ENCODE measurements around the gene NLRP5.

The NLRP5 gene

GRCh38 chr19:56085571-56086275 is 99.1 kb downstream of the NLRP5 start:
- H3K36me3 Mint-ChIP-seq (ENCODE audit: low read depth), result peaks cover 60% of the 10 kb centered on the region
- H3K4me3 Mint-ChIP-seq, result no peak overlapping the region
- intact Hi-C loops (cut with micrococcal nuclease), result no loop called here
- no peak overlapping the region for H3K27ac Mint-ChIP-seq
- H3K27me3 Mint-ChIP-seq, result peaks cover 2% of the 10 kb centered on the region
- no peaks in the 10 kb centered on the region for H3K9me3 Mint-ChIP-seq
- H3K4me1 Mint-ChIP-seq (ENCODE audit: low read depth), result peaks cover 14% of the 10 kb centered on the region

GRCh38 chr19:56086671-56087430 is 100.3 kb downstream of the NLRP5 start:
- Mint-ChIP-seq H3K36me3 (ENCODE audit: low read depth) (peaks cover 71% of the 10 kb centered on the region), H3K27ac (no peak overlapping the region), H3K9me3 (no peaks in the 10 kb centered on the region), H3K4me3 (no peak overlapping the region), H3K4me1 (ENCODE audit: low read depth) (peaks cover 3% of the 10 kb centered on the region), H3K27me3 (no peaks in the 10 kb centered on the region)
- intact Hi-C loops (cut with micrococcal nuclease), result no loop called here

DNA sequence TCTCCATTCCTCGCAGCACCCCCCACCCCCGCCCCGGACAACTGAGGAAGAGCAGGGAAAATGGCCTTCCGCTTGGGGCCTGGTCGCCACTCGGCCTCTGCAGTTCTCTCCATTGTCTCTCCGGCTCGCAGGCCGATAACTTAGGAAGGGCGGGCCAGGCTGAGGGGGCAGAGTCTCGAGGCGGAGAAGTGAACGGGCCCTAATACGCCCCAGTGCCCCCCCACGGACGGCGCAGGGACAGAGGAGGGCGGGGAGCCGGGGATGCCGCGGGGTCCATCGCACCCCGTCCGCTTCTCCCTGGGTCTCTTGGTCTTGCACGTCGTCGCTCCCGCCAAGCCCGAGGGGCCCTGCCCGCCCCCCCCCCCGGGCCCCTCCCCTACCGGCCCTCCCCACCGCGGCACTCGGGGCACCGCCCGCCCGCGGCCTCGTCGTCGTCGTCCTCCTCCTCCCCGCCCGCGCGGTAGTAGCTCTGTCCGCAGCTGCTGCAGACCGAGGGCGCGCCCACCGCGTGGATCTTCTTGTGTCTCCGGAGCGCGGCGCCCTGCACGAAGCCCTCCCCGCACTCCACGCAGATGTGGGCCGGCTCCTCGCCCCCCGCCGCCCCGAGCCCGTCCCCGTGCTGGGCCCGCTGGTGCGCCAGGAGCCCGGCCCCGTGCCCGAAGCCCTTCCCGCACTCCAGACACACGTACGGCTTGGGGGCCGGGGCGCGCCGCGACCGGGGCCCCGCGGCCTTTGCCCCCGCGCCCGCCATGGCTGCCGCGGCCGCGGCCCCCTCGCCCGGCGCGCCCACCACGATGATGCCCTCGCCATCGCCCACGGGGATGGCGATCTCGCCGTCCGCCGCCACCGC is 101.3 kb downstream of the NLRP5 start:
- H3K4me3 Mint-ChIP-seq, result no peak overlapping the region
- no peaks in the 10 kb centered on the region for H3K27me3 Mint-ChIP-seq

DNA sequence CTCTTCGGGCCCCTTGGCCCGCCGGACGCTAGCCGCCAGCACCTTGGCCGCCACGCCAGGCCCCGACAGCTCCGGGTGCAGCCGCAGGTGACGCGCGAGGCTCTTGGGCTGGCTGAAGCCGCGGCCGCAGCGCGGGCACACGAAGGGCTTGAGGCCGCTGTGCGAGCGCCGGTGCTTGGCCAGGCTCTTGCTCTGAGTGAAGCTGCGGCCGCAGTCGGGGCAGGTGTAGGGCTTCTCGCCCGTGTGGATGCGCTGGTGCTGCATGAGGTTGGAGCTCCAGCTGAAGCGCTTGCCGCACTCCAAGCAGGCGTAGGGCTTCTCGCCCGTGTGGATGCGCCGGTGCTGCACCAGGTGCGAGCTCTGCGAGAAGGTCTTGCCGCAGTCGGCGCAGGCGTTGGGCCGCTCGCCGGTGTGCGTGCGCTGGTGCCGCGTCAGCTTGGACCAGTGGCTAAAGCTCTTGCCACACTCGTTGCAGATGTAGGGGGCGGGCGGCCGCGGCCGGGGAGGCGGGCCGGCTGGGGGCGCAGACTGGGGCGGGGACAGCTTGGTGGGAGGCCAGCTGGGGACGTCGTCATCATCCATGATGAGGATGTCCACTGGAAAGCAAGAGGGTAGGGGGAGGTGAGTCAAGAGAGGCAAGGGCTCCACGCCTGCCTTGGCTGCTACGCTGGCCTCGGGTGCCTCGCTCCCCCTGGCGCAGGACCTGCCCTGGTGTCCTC is 102.1 kb downstream of the NLRP5 start:
- H3K27ac Mint-ChIP-seq, result no peak overlapping the region
- peaks cover 13% of the 10 kb centered on the region for H3K9me3 Mint-ChIP-seq
- no peaks in the 10 kb centered on the region for H3K27me3 Mint-ChIP-seq
- peaks cover 15% of the 10 kb centered on the region for H3K4me1 Mint-ChIP-seq (ENCODE audit: low read depth)
- H3K36me3 Mint-ChIP-seq (ENCODE audit: low read depth), result peaks cover 89% of the 10 kb centered on the region
- no peak overlapping the region for H3K4me3 Mint-ChIP-seq
- intact Hi-C loops (cut with micrococcal nuclease), result no loop called here

More for the DNA sequence above, 101.3 kb downstream of the NLRP5 start:
- Mint-ChIP-seq H3K27ac (no peak overlapping the region), H3K9me3 (peaks cover 6% of the 10 kb centered on the region), H3K4me1 (ENCODE audit: low read depth) (peaks cover 9% of the 10 kb centered on the region), H3K36me3 (ENCODE audit: low read depth) (peaks cover 81% of the 10 kb centered on the region)
- intact Hi-C loops (cut with micrococcal nuclease), result no loop called here

DNA sequence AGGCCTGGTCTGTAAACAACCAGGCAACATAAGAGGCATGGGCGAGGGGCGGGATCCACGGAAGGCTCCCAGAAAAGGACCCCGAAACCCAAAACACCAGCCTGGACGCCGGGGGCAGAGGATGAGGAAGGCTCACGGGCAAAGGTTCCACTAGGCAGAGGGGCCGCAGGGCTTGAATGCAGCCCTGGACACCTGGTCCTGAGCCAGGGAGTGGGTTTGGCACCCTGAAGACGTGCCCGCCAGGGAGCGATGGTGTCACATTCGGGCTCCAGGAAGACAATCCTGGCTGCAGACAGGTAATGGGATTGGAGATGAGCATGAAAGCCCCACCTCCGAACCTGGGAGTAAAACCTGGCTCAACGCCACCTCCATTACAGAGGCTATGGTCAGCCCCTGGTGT is 102.8 kb downstream of the NLRP5 start:
- Mint-ChIP-seq H3K4me1 (ENCODE audit: low read depth) (peaks cover 15% of the 10 kb centered on the region), H3K36me3 (ENCODE audit: low read depth) (peaks cover 96% of the 10 kb centered on the region), H3K9me3 (peaks cover 14% of the 10 kb centered on the region), H3K4me3 (no peak overlapping the region), H3K27me3 (no peaks in the 10 kb centered on the region), H3K27ac (no peak overlapping the region)
- intact Hi-C loops (cut with micrococcal nuclease), result no loop called here

DNA sequence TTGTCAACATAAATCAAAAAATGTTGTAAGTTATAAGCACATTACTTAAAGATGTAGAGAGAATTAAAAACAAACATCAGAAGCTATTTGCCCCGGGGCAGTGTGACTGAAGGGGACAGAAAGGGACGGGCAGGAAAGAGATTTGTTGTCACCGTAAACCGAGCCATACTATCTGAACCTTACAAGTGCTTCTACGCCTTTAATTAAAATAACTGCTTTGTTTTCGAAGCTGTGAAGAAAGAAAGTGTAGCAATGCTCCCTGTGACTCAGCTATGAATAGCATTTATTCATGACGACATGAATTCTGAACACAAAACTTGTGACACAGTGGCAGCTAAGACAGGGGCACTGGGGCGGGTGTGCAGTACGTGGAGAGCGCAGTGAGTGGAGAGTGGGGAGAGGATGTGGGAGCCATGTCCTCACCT is 104.5 kb downstream of the NLRP5 start:
- Mint-ChIP-seq H3K27ac (no peak overlapping the region), H3K9me3 (peaks cover 14% of the 10 kb centered on the region), H3K36me3 (ENCODE audit: low read depth) (peaks cover 100% of the 10 kb centered on the region), H3K4me1 (ENCODE audit: low read depth) (peaks cover 15% of the 10 kb centered on the region), H3K27me3 (no peaks in the 10 kb centered on the region), H3K4me3 (no peak overlapping the region)
- intact Hi-C loops (cut with micrococcal nuclease), result no loop called here

DNA sequence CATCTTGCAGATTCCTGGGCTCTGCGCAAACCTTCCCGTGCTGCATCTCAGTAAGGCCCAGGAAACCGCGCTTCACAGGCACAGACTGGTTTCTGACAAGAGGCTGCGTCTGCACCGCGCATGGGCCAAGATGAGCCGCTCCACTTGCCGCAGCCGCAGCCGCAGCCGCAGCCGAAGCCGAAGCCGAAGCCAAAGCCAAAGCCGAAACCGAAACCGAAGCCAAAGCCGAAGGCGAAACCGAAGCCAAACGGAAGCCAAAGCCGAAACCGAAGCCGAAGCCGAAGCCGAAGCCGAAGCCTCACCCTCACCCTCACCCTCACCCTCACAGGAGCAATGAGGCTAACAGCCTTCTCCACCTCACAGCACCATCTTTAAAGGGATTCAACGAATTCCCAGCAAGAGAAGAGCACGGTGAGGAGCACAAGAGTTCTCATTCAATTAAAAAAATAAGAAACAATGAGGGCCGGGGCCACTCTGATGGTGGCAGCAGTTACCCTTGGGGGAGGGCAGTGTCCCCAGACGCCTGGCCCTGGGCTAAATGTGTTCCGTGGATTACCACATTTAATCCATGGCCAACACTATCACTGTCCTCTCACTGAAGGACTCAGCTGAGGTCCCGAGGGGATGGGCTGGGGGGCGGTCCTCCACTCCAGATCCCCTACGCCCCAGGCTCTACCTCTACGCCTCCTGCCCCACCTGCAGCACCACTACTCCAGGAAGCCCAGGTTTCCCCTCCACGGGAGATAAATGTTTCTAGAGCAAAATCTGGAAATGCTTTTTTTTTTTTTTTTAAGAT is 105.4 kb downstream of the NLRP5 start:
- no peaks in the 10 kb centered on the region for H3K27me3 Mint-ChIP-seq
- no peak overlapping the region for H3K4me3 Mint-ChIP-seq
- H3K4me1 Mint-ChIP-seq (ENCODE audit: low read depth), result peaks cover 15% of the 10 kb centered on the region
- peaks cover 14% of the 10 kb centered on the region for H3K9me3 Mint-ChIP-seq
- H3K36me3 Mint-ChIP-seq (ENCODE audit: low read depth), result peaks cover 100% of the 10 kb centered on the region
- H3K27ac Mint-ChIP-seq, result no peak overlapping the region
- intact Hi-C loops (cut with micrococcal nuclease), result no loop called here

- Mint-ChIP-seq H3K27ac (no peak overlapping the region), H3K4me3 (no peak overlapping the region), H3K27me3 (no peaks in the 10 kb centered on the region), H3K36me3 (ENCODE audit: low read depth) (peaks cover 100% of the 10 kb centered on the region), H3K4me1 (ENCODE audit: low read depth) (peaks cover 15% of the 10 kb centered on the region), H3K9me3 (peaks cover 14% of the 10 kb centered on the region)
- intact Hi-C loops (cut with micrococcal nuclease), result no loop called here
These were observed 106.4 kb downstream of the NLRP5 start for GRCh38 chr19:56092685-56093631.

- Mint-ChIP-seq H3K4me1 (ENCODE audit: low read depth) (peaks cover 15% of the 10 kb centered on the region), H3K36me3 (ENCODE audit: low read depth) (peaks cover 100% of the 10 kb centered on the region), H3K9me3 (peaks cover 14% of the 10 kb centered on the region), H3K4me3 (no peak overlapping the region), H3K27ac (no peak overlapping the region), H3K27me3 (no peaks in the 10 kb centered on the region)
- intact Hi-C loops (cut with micrococcal nuclease), result no loop called here
These were observed 107.9 kb downstream of the NLRP5 start for GRCh38 chr19:56094449-56094848.

GRCh38 chr19:56096665-56097064 is 110.1 kb downstream of the NLRP5 start:
- no peaks in the 10 kb centered on the region for H3K27me3 Mint-ChIP-seq
- peaks cover 14% of the 10 kb centered on the region for H3K9me3 Mint-ChIP-seq
- H3K4me1 Mint-ChIP-seq (ENCODE audit: low read depth), result peaks cover 21% of the 10 kb centered on the region
- intact Hi-C loops (cut with micrococcal nuclease), result no loop called here
- H3K4me3 Mint-ChIP-seq, result no peak overlapping the region
- H3K27ac Mint-ChIP-seq, result no peak overlapping the region
- H3K36me3 Mint-ChIP-seq (ENCODE audit: low read depth), result peaks cover 100% of the 10 kb centered on the region

GRCh38 chr19:56097306-56097705 is 110.7 kb downstream of the NLRP5 start:
- intact Hi-C loops (cut with micrococcal nuclease), result no loop called here
- H3K27ac Mint-ChIP-seq, result no peak overlapping the region
- H3K36me3 Mint-ChIP-seq (ENCODE audit: low read depth), result peaks cover 100% of the 10 kb centered on the region
- H3K4me3 Mint-ChIP-seq, result no peak overlapping the region
- H3K4me1 Mint-ChIP-seq (ENCODE audit: low read depth), result peaks cover 24% of the 10 kb centered on the region
- peaks cover 14% of the 10 kb centered on the region for H3K9me3 Mint-ChIP-seq
- H3K27me3 Mint-ChIP-seq, result no peaks in the 10 kb centered on the region

DNA sequence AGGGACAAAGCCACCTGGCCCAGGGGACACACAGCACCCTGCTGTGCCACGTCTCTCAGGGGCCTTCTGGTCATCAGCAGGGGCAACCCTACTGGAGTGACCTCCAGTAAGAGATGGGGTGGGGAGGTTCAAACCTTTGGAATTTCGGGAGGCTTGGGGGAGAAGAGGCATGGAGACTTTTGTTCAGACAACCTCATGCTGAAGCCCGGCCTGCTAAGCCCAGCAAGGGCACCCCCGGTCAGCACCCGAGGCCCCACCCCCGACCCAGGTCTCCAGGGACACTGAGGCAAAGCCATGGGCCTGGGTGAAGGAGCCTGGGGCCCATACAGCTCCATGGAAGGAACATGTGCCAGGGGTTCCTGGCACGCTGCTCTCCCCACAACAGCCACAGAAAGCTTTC is 111.2 kb downstream of the NLRP5 start:
- H3K27me3 Mint-ChIP-seq, result no peaks in the 10 kb centered on the region
- H3K4me3 Mint-ChIP-seq, result no peak overlapping the region
- peaks cover 100% of the 10 kb centered on the region for H3K36me3 Mint-ChIP-seq (ENCODE audit: low read depth)

More for the DNA sequence above, 111.2 kb downstream of the NLRP5 start:
- intact Hi-C loops (cut with micrococcal nuclease), result no loop called here
- Mint-ChIP-seq H3K9me3 (peaks cover 10% of the 10 kb centered on the region), H3K4me1 (ENCODE audit: low read depth) (peaks cover 23% of the 10 kb centered on the region), H3K27ac (no peak overlapping the region)

Data from dendritic cell treated with granulocyte-macrophage colony-stimulating factor and Interleukin-4, amounts not matched to agents 40 ng/mL and 50 ng/mL, for 4 days (primary cell).